GM19025 (cell line): ENCODE measurements around the gene PNMA8B.

Experiments used
- ATAC-seq: cut with Tn5 transposase; IDR thresholded peaks from one replicate; pipeline ENCODE4 v1.9.1; 2021; ENCODE audit warnings: mild to moderate bottlenecking, low read depth, moderate library complexity; ENCODE audit not compliant: unreplicated experiment

PNMA8B gene

GRCh38 chr19:46461537-46461936 lies 34.1 kb downstream of the PNMA8B start:
- no peak for ATAC-seq

GRCh38 chr19:46460981-46461380 lies 34.7 kb downstream of the PNMA8B start:
- no peak for ATAC-seq

- ATAC-seq: no peak
Measured at GRCh38 chr19:46460055-46460454, 35.6 kb downstream of the PNMA8B start.

GRCh38 chr19:46456930-46457329 lies 38.7 kb downstream of the PNMA8B start:
- ATAC-seq: no peak

GRCh38 chr19:46454244-46454643 lies 41.4 kb downstream of the PNMA8B start:
- ATAC-seq: no peak

- ATAC-seq: no peak
Measured at GRCh38 chr19:46453661-46454060, 42.0 kb downstream of the PNMA8B start.

DNA sequence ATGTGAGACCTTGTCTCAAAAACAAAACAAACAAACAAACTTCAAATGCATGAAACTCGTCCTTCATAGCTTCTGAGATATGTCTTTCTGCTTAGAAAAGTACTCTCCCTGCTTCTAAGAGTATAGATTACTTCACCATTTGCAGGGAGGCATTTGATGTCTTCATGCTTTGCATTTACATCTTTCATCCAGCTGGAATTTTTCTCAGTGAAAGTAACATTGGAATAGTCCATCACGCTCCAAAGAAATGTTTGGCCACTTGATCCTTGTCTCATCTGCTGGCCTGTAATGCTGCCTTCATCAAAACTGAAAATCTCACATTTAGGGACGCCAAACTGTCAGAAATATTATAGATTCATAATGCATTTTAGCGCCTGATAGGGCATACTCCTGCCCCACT lies 43.5 kb downstream of the PNMA8B start:
- no peak for ATAC-seq

DNA sequence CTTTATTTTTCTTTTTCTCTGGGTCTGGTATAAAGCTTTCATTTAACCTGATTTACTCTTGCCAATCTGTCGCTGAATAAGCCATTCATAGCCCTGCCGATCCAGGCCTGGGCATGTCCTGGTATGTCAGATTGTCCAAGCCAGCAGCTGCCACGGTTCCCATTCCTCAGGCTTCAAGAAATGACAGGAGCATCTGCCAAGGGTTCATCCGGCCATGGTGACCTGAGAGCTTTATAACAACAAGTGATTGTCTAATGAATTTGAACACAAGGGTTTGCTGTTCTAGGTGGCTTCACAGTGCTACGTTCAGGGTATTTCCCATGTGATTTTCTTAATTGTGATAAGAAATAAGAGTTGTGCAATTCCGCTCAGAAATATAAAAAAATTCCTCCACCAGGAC lies 44.3 kb downstream of the PNMA8B start:
- ATAC-seq: no peak

DNA sequence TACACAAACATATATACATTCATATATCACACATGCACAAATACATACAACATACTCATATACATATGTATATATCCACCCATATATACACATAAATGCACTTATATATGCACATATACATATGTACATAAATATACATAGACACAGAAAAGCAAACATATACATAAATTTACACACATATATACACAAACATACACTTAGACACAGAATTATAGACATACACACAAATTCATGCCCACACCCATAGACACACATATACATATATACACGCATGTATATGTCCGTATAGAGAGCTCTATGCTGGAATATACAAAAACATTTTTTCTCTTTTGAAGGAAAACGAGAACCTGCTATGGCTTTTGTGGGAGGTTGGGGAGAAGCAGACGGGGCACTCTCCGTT lies 44.9 kb downstream of the PNMA8B start:
- ATAC-seq: no peak

DNA sequence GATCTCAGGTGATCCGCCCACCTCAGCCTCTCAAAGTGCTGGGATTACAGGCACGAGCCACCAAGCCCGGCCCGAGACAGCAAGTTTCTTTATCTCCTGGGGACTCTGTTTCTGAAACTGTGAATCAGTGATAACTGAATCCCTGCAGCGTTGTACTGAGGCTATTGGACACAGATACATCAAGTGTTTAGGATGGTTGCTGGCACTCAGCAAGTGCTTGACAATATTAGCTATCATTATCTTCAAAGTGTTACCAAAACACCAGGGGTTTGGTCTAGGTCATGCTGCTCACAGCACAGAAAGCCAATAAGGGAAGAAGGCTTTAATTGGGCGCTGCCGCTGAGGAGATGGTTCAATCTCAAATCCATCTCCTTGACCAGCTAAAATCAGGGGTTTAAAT lies 46.4 kb downstream of the PNMA8B start:
- ATAC-seq: no peak

DNA sequence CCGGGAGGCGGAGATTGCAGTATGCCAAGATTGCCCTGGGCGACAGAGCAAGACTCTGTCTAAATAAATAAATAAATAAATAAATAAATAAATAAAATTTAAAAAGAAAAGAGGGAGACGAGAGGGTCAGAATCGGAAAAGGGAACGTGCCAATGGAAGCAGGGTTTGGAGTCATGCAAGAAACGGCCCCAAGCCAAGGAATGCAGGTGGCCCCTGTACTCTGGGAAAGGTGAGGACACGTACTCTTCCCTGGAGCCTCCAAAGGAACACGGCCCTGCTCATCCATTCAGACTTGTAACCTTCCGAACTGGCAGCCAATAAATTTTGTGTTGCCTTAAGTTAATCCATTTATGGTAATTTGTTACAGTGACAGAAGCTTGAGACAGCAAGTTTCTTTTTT lies 47.1 kb downstream of the PNMA8B start:
- no peak for ATAC-seq

- no peak for ATAC-seq
Measured at GRCh38 chr19:46447824-46448223, 47.8 kb downstream of the PNMA8B start.

- no peak for ATAC-seq
Measured at GRCh38 chr19:46447006-46447405, 48.7 kb downstream of the PNMA8B start.

DNA sequence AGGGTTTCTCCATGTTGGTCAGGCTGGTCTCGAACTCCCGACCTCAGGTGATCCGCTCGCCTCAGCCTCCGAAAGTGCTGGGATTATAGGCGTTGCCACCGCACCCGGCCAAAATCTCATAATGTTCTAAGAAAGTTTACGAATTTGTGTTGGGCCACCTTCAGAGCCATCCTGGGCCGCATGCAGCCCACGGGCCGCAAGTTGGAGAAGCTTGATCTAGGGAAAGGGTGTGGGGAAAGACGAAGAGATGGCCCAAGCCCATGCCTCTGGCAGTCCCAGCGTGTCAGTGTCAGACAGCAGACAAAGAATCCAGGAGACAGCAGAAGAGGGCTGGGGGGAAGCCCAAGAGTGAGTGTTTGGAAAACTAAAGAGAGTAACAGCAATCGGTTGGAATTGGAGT lies 49.6 kb downstream of the PNMA8B start:
- ATAC-seq: no peak

DNA sequence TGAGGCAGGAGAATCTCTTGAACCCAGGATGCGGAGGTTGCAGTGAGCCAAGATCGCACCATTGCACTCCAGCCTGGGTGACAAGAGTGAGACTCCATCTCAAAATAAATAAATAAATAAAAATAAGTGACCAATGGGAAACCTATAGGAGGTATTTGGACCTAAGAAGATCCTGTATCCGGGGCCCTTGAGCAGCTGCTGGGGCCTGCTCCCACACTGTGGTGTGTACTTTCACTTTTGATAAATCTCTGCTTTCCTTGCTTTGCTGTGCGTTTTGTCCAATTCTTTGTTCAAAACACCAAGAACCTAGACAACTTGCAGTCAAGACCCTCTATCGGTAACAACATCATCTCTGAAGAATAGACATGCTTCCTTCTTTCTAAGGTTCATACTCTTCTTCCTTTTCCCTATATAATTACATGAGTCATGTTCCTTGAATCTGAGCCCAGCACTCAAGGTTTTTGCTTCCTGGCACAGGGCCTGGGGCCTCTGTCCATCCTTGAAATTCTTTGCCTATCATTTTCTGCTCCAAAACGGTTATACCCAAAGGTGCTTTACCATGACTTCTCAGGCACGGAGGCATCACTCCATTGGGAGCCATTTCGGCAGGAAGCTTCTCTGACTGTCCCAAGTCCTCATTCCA lies 52.7 kb downstream of the PNMA8B start:
- no peak for ATAC-seq

- ATAC-seq: no peak
Measured at GRCh38 chr19:46441866-46442265, 53.8 kb downstream of the PNMA8B start.
